Right atrium auricular region (tissue), 2 donors: Measurements from ENCODE around the gene EFS. TPM values are rescaled to one million over a fixed set of nuclear protein-coding genes. Genes with fewer than 3 reads are reported as not detected.
"Not testable (repeated sequence)": the region's sequence is repeated elsewhere in the genome, so short reads cannot be mapped to it uniquely, and the experiment has no call there.

Source experiments
- DNase-seq: peaks from one replicate; pipeline ENCODE4 v3.0.0-alpha.2; 2019; ENCODE audit warnings: low spot score
- H3K27ac ChIP-seq, 2 donors: fragments of 200-600 bp; sonication (generic); 1 replicate in 1 of 2; 2 replicates in 1 of 2; pipeline ENCODE4 v1.5.1; 2016 to 2019
- H3K27me3 ChIP-seq, 2 donors: fragments of 200-600 bp; sonication (generic); one replicate each; pipeline versions ENCODE4 v1.5.1 to v1.6.0; 2017 to 2019
- H3K36me3 ChIP-seq: fragments of 200-600 bp; sonication (generic); one replicate; pipeline ENCODE4 v1.5.1; 2016
- H3K4me1 ChIP-seq, 2 donors: fragments of 200-600 bp; sonication (generic); one replicate each; pipeline versions ENCODE4 v1.5.1 to v1.6.0; 2017 to 2019
- H3K4me3 ChIP-seq, 2 donors: fragments of 200-600 bp; sonication (generic); 1 replicate in 1 of 2; 2 replicates in 1 of 2; pipeline ENCODE4 v1.5.1; 2017 to 2019; ENCODE audit warnings: mild to moderate bottlenecking in 1 of 2, moderate library complexity in 1 of 2
- H3K9me3 ChIP-seq, 2 donors: fragments of 200-600 bp; sonication (generic); one replicate each; pipeline ENCODE4 v1.5.1; 2019
- CTCF ChIP-seq, 2 donors: fragments of 200-600 bp; sonication (generic); IDR thresholded peaks; one replicate each; pipeline ENCODE4 v1.5.1; 2019; ENCODE audit warnings: antibody characterized with exemption in 2 of 2
- total RNA-seq, 2 donors: library from RNA; depleted of rRNA; stranded (reverse); fragments of >200 nt; gene quantifications; one replicate each; pipeline ENCODE4 v1.1.0, GENCODE V29; 2016

Gene EFS
- total RNA-seq, 2 donors from 2014 or later: 4.1 to 6.3 TPM

- DNase-seq: no peak
- H3K27ac ChIP-seq: peak overlapping the region; percentile 32 to 67
- TF ChIP-seq CTCF (IDR thresholded peaks at IDR 0.05): no peak
- no peaks in the 10 kb centered on the region for H3K27me3 ChIP-seq
- no peaks in the 10 kb centered on the region for H3K4me1 ChIP-seq
- no peaks in the 10 kb centered on the region for H3K9me3 ChIP-seq
- H3K36me3 ChIP-seq: peaks cover 98% of the 10 kb centered on the region
- H3K4me3 ChIP-seq: peak overlapping the region; percentile 3 to 82
Measured at GRCh38 chr14:23396781-23397407, 31.9 kb upstream of the EFS start.

GRCh38 chr14:23396126-23396525, 31.2 kb upstream of the EFS start:
- Histone ChIP-seq H3K4me3 (peak overlapping the region; percentile 3 to 82), H3K9me3 (no peaks in the 10 kb centered on the region), H3K27me3 (no peaks in the 10 kb centered on the region), H3K27ac (peak overlapping the region; percentile 32 to 67), H3K4me1 (no peaks in the 10 kb centered on the region), H3K36me3 (peaks cover 98% of the 10 kb centered on the region)
- no peak for DNase-seq
- no peak for TF ChIP-seq CTCF (IDR thresholded peaks at IDR 0.05)

- no peaks in the 10 kb centered on the region for H3K4me1 ChIP-seq
- peak overlapping the region in 1 of 2 donors; percentile 0 for H3K4me3 ChIP-seq
- no peak for DNase-seq
- peak overlapping the region; percentile 33 to 70 for H3K27ac ChIP-seq
- no peaks in the 10 kb centered on the region for H3K9me3 ChIP-seq
- peaks cover 96% of the 10 kb centered on the region for H3K36me3 ChIP-seq
- TF ChIP-seq CTCF (IDR thresholded peaks at IDR 0.05): no peak
- no peaks in the 10 kb centered on the region for H3K27me3 ChIP-seq
Measured at GRCh38 chr14:23392613-23393012, 27.6 kb upstream of the EFS start.

- H3K36me3 ChIP-seq: peaks cover 96% of the 10 kb centered on the region
- H3K27ac ChIP-seq: peak overlapping the region in 1 of 2 donors; percentile 32
Measured at GRCh38 chr14:23389871-23390270, 24.9 kb upstream of the EFS start.

GRCh38 chr14:23389396-23389795, 24.4 kb upstream of the EFS start:
- Histone ChIP-seq H3K27ac (peak overlapping the region in 1 of 2 donors; percentile 32), H3K9me3 (no peaks in the 10 kb centered on the region), H3K4me1 (no peaks in the 10 kb centered on the region), H3K36me3 (peaks cover 96% of the 10 kb centered on the region), H3K4me3 (no peak overlapping the region), H3K27me3 (no peaks in the 10 kb centered on the region)
- TF ChIP-seq CTCF (IDR thresholded peaks at IDR 0.05): no peak
- DNase-seq: no peak

More at GRCh38 chr14:23389871-23390270, 24.9 kb upstream of the EFS start:
- H3K4me3 ChIP-seq, H3K9me3 ChIP-seq, DNase-seq, H3K27me3 ChIP-seq, H3K4me1 ChIP-seq: not testable (repeated sequence)

- H3K36me3 ChIP-seq: peaks cover 96% of the 10 kb centered on the region
- H3K9me3 ChIP-seq: no peaks in the 10 kb centered on the region
- no peak for DNase-seq
- no peaks in the 10 kb centered on the region for H3K27me3 ChIP-seq
- no peaks in the 10 kb centered on the region for H3K4me1 ChIP-seq
- peak overlapping the region in 1 of 2 donors; percentile 32 for H3K27ac ChIP-seq
- no peak overlapping the region for H3K4me3 ChIP-seq
- no peak for TF ChIP-seq CTCF (IDR thresholded peaks at IDR 0.05)
Measured at GRCh38 chr14:23388996-23389395, 24.0 kb upstream of the EFS start.
